ENCODE measurements around the gene IFNA16. TPM values are rescaled to one million over a fixed set of nuclear protein-coding genes. Genes with fewer than 3 reads are reported as not detected.

The IFNA16 gene
- total RNA-seq, 1 experiment from 2014 or later: not detected

DNA sequence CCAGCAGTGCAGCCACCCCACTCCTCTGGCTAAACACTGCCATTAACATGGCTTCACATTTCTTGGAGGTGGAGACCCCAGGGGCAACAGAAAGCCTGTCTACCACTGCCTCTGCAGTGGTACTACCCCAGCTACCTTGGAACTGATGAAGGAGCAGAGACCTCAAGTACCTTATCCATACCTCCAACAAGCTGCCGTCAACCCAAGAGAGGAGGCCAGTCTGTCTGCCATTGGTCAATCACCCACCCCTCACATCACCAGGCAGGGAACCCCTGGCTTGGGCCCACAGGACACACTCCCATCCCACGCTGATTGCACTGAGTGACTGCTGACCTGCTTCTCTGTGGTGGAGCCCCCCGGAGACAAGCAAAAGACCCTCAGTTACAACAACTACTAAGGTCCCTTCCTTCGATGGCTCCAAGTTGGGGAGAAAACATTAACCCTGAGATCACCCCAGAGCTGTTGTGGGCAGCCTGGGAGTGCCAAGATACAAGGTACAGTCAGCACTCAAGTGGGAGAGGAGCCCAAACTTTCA lies 17.1 kb upstream of the IFNA16 start (continued):
- TF ChIP-seq RAD21 (IDR thresholded peaks at IDR 0.05; ENCODE audit: low read depth) (no peak), MAX (IDR thresholded peaks at IDR 0.05) (no peak), POLR2AphosphoS5 (IDR thresholded peaks at IDR 0.05; ENCODE audit: low read depth, low read length) (no peak), CTCF (IDR thresholded peaks at IDR 0.05 in 2 of 3, conservative IDR thresholded peaks at IDR 0.05 in 1 of 3; ENCODE audit: borderline replicate concordance in 1 of 3, insufficient read depth in 1 of 3, low read depth in 2 of 3, low read length in 2 of 3) (no peak), SP1 (IDR thresholded peaks at IDR 0.05; ENCODE audit: low read depth) (no peak), ZBTB33 (IDR thresholded peaks at IDR 0.05; ENCODE audit: extremely low read depth, insufficient replicate concordance, low read length) (no peak)
- TF ChIP-seq, protein P1, sequence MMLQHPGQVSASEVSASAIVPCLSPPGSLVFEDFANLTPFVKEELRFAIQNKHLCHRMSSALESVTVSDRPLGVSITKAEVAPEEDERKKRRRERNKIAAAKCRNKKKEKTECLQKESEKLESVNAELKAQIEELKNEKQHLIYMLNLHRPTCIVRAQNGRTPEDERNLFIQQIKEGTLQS (IDR thresholded peaks at IDR 0.05): no peak

- ChIA-PET RAD21 (ENCODE audit: low non-redundant PET in 1 of 2, low total read pairs in 2 of 2, uncharacterized antibody in 2 of 2, unreplicated experiment in 2 of 2) (no interaction called here), CTCF (interaction anchor here (1.6 kb wide), 1 partner anchor 20 kb away, joined by 3 read pairs; no protein-coding TSS in a partner anchor), POLR2A (no interaction called here)
- Histone ChIP-seq H3K9me3 (ENCODE audit: control insufficient read depth in 1 of 2, insufficient read depth in 1 of 2, low read depth in 1 of 2, low read length in 2 of 2) (no peaks in the 10 kb centered on the region), H3K27me3 (ENCODE audit: insufficient read depth, low read length) (no peaks in the 10 kb centered on the region), H4K20me1 (ENCODE audit: insufficient read depth) (no peaks in the 10 kb centered on the region), H3K9ac (ENCODE audit: low read length) (no peak overlapping the region), H2AFZ (ENCODE audit: low read depth, low read length, poor library complexity, severe bottlenecking) (no peak overlapping the region), H3K4me1 (ENCODE audit: control insufficient read depth in 1 of 2, insufficient read depth in 2 of 2, low read length in 2 of 2) (no peaks in the 10 kb centered on the region), H3K9me2 (ENCODE audit: insufficient read depth) (no peaks in the 10 kb centered on the region), H3K36me3 (ENCODE audit: control insufficient read depth in 1 of 2, insufficient read depth in 2 of 2, low read length in 2 of 2) (no peaks in the 10 kb centered on the region), H3K4me3 (replicated peaks in 1 of 2; ENCODE audit: low read depth in 1 of 2, low read length in 2 of 2) (no peak overlapping the region), H3K27ac (ENCODE audit: low read depth, low read length) (no peak overlapping the region), H3K79me2 (ENCODE audit: insufficient read depth, low read length) (no peaks in the 10 kb centered on the region), H3K4me2 (ENCODE audit: low read length) (no peak overlapping the region)
- no TSS peak for BruUV-seq (replicated peaks)
- no peak for ATAC-seq
- intact Hi-C loops (cut with micrococcal nuclease): loop anchor here (10.0 kb wide), 1 partner anchor 562 kb away; no protein-coding TSS in a partner anchor
- DNase-seq (ENCODE audit: low read depth, low spot score): no peak
- no peak for TF ChIP-seq ZFX (IDR thresholded peaks at IDR 0.05)
- TF ChIP-seq REST (IDR thresholded peaks at IDR 0.05; ENCODE audit: low read depth): no peak
- no peak for TF ChIP-seq ZBTB33 (IDR thresholded peaks at IDR 0.05; ENCODE audit: extremely low read depth, insufficient replicate concordance, low read length)
- no peak for TF ChIP-seq MAX (IDR thresholded peaks at IDR 0.05)
- TF ChIP-seq CEBPB (IDR thresholded peaks at IDR 0.05; ENCODE audit: low read depth): no peak
- no peak for TF ChIP-seq SRF (IDR thresholded peaks at IDR 0.05; ENCODE audit: low read depth)
- no peak for TF ChIP-seq RAD21 (IDR thresholded peaks at IDR 0.05; ENCODE audit: low read depth)
- no peak for TF ChIP-seq TCF7L2 (IDR thresholded peaks at IDR 0.05; ENCODE audit: borderline replicate concordance, extremely low read depth, insufficient read depth, insufficient read length)
- TF ChIP-seq JUND (IDR thresholded peaks at IDR 0.05): no peak
These were observed 16.1 kb upstream of the IFNA16 start for GRCh38 chr9:21233258-21233657.
